ENCODE data around the gene GRM8.
"Not testable (repeated sequence)": the region's sequence is repeated elsewhere in the genome, so short reads cannot be mapped to it uniquely, and the experiment has no call there.

GRM8 gene

GRCh38 chr7:126690848-126691751, 561.6 kb downstream of the GRM8 start:
- H3K9me3 ChIP-seq (ENCODE audit: control insufficient read depth, low read length) = no peaks in the 10 kb centered on the region
- H3K27me3 ChIP-seq (ENCODE audit: control insufficient read depth, insufficient read depth, low read length, poor library complexity, severe bottlenecking) = no peaks in the 10 kb centered on the region
- 93 to 95% methylated on average over 11 of the region's 11 CpGs for WGBS, 2 experiments
- H3K36me3 ChIP-seq (ENCODE audit: control insufficient read depth, insufficient read depth, low read length) = no peaks in the 10 kb centered on the region
- no peak overlapping the region for H3K27ac ChIP-seq (ENCODE audit: insufficient read depth, low read depth, low read length, poor library complexity, severe bottlenecking)
- no peak overlapping the region for H3K4me3 ChIP-seq (ENCODE audit: insufficient read depth, low read depth, low read length)
- no peaks in the 10 kb centered on the region for H3K4me1 ChIP-seq (ENCODE audit: control insufficient read depth, insufficient read depth, low read length)

DNA sequence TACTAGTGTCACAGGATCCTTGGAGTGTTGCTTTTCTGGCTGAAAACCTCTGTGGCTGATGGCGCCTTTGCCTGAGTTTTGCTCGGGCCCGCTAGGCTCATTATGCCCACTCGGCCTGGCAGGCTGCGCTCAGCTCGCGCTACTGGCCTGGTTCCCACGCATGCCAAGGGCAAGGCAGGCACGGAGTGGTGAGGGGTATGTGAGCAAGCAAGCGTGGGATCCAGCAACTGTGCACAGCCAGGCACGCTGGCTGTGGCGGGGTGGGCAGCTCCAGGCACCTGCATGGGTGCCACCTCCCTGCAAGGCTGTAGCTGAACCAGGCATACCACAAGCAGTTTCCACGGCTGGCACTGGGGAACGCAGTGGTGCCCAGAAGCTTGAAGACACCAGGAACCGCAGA, 562.6 kb downstream of the GRM8 start:
- H3K27ac ChIP-seq (ENCODE audit: insufficient read depth, low read depth, low read length, poor library complexity, severe bottlenecking) = no peak overlapping the region
- H3K4me1 ChIP-seq (ENCODE audit: control insufficient read depth, insufficient read depth, low read length) = no peaks in the 10 kb centered on the region
- H3K36me3 ChIP-seq (ENCODE audit: control insufficient read depth, insufficient read depth, low read length) = no peaks in the 10 kb centered on the region
- H3K27me3 ChIP-seq (ENCODE audit: control insufficient read depth, insufficient read depth, low read length, poor library complexity, severe bottlenecking) = no peaks in the 10 kb centered on the region
- no peaks in the 10 kb centered on the region for H3K9me3 ChIP-seq (ENCODE audit: control insufficient read depth, low read length)
- WGBS, 2 experiments = 96% methylated on average over 15 of the region's 15 CpGs
- no peak overlapping the region for H3K4me3 ChIP-seq (ENCODE audit: insufficient read depth, low read depth, low read length)

DNA sequence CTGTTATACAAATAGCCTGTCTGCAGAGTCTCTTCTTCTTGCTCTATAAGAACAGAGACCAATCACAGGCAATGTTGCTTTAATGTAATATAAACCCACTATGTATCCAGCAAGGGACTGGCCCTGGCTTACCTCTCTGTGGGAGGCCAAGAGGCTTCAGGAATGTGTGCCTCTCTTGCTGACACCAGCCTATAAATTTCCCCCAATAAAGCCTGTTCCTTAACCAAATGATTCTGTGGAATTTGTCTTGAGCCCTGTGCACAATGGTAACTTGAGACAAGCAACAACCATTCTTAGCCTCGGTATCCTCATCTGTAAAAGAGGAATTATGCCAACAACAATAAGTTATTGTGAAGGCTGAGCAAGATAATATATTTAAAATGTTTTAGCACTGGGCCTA, 563.7 kb downstream of the GRM8 start:
- Histone ChIP-seq H3K36me3 (ENCODE audit: control insufficient read depth, insufficient read depth, low read length) (no peaks in the 10 kb centered on the region), H3K9me3 (ENCODE audit: control insufficient read depth, low read length) (no peaks in the 10 kb centered on the region), H3K4me3 (ENCODE audit: insufficient read depth, low read depth, low read length) (no peak overlapping the region), H3K27ac (ENCODE audit: insufficient read depth, low read depth, low read length, poor library complexity, severe bottlenecking) (no peak overlapping the region), H3K4me1 (ENCODE audit: control insufficient read depth, insufficient read depth, low read length) (no peaks in the 10 kb centered on the region), H3K27me3 (ENCODE audit: control insufficient read depth, insufficient read depth, low read length, poor library complexity, severe bottlenecking) (no peaks in the 10 kb centered on the region)
- 69% methylated on average over 1 of the region's 1 CpG; no CpG with 5 or more reads in 1 of the 2 experiments for WGBS, 2 experiments

DNA sequence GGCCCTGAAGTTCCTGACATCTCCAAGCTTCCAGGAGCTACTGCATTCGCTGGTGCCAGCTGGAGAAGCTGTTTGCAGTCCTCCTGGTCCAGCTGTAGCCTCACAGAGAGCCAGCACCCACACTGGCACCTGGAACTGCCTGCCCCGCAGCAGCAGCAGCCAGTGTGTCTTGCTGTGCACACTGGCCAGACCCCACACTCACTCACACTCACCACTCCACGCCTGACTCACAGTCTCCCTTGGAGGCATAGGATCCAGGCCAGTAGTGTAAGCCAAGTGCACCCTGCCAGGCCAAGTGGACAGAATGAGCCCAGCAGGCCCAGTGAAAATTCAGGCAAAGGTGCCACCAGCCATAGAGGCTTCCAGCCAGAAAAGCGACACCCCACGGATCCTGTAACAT, 566.3 kb downstream of the GRM8 start:
- no peaks in the 10 kb centered on the region for H3K4me1 ChIP-seq (ENCODE audit: control insufficient read depth, insufficient read depth, low read length)
- no peaks in the 10 kb centered on the region for H3K9me3 ChIP-seq (ENCODE audit: control insufficient read depth, low read length)
- no peaks in the 10 kb centered on the region for H3K36me3 ChIP-seq (ENCODE audit: control insufficient read depth, insufficient read depth, low read length)
- no peak overlapping the region for H3K4me3 ChIP-seq (ENCODE audit: insufficient read depth, low read depth, low read length)
- H3K27ac ChIP-seq (ENCODE audit: insufficient read depth, low read depth, low read length, poor library complexity, severe bottlenecking) = no peak overlapping the region
- no peaks in the 10 kb centered on the region for H3K27me3 ChIP-seq (ENCODE audit: control insufficient read depth, insufficient read depth, low read length, poor library complexity, severe bottlenecking)
- WGBS, 2 experiments = 89 to 91% methylated on average over 5 of the region's 5 CpGs

GRCh38 chr7:126685596-126685995, 567.1 kb downstream of the GRM8 start:
- 94 to 96% methylated on average over 10 of the region's 10 CpGs for WGBS, 2 experiments
- Histone ChIP-seq H3K36me3 (ENCODE audit: control insufficient read depth, insufficient read depth, low read length) (no peaks in the 10 kb centered on the region), H3K27me3 (ENCODE audit: control insufficient read depth, insufficient read depth, low read length, poor library complexity, severe bottlenecking) (no peaks in the 10 kb centered on the region), H3K27ac (ENCODE audit: insufficient read depth, low read depth, low read length, poor library complexity, severe bottlenecking) (no peak overlapping the region), H3K9me3 (ENCODE audit: control insufficient read depth, low read length) (no peaks in the 10 kb centered on the region), H3K4me3 (ENCODE audit: insufficient read depth, low read depth, low read length) (no peak overlapping the region), H3K4me1 (ENCODE audit: control insufficient read depth, insufficient read depth, low read length) (no peaks in the 10 kb centered on the region)

DNA sequence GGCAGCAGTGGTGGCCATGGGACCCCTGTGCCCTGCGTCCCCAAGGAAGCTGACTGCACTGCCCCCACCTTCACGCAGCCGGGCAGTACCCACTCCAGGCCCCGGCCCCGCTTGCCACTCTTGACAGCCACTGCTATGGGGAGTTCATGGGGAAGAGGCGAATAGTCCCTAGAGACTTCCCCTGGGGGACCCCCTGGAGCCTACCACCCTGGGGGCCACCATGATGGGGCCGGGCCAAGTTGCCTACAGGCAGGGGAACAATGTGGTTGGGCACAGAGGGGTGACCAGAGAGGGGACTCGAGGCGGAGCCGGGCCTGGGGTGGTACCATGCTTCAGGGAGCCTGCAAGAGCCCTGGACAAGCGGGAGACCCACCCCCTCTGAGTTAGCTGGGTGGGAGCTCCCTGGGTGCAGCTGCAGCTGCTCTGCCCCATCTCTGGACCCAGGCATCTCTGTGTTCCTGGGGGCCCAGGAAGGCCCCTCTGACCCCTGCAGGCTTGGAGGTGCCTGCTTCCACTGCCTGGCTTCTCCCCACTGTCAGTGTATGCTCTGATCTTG, 567.6 kb downstream of the GRM8 start:
- Histone ChIP-seq H3K4me1 (ENCODE audit: control insufficient read depth, insufficient read depth, low read length) (no peaks in the 10 kb centered on the region), H3K36me3 (ENCODE audit: control insufficient read depth, insufficient read depth, low read length) (no peaks in the 10 kb centered on the region), H3K9me3 (ENCODE audit: control insufficient read depth, low read length) (no peaks in the 10 kb centered on the region), H3K27me3 (ENCODE audit: control insufficient read depth, insufficient read depth, low read length, poor library complexity, severe bottlenecking) (no peaks in the 10 kb centered on the region), H3K27ac (ENCODE audit: insufficient read depth, low read depth, low read length, poor library complexity, severe bottlenecking) (no peak overlapping the region), H3K4me3 (ENCODE audit: insufficient read depth, low read depth, low read length) (no peak overlapping the region)
- 94 to 95% methylated on average over 11 of the region's 11 CpGs for WGBS, 2 experiments

DNA sequence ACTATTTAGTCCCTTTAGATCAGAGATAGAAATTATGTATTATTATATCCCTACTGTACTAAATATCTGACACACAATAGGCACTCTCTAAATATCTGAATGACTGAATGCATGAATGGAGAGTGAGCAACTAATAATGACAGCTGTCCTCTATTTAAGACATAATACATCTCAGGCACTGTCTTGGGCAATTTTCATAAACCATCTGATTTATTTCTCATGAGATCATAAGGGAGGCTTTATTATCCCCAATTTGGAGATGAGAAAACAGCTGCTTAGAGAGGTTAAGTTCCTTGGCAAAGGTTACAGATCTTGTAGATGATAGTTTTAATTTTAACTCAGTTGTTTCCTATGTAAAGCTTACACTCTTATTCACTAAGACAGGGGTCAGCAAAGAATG, 570.6 kb downstream of the GRM8 start:
- no peaks in the 10 kb centered on the region for H3K4me1 ChIP-seq (ENCODE audit: control insufficient read depth, insufficient read depth, low read length)
- H3K4me3 ChIP-seq (ENCODE audit: insufficient read depth, low read depth, low read length) = no peak overlapping the region
- no peaks in the 10 kb centered on the region for H3K27me3 ChIP-seq (ENCODE audit: control insufficient read depth, insufficient read depth, low read length, poor library complexity, severe bottlenecking)
- H3K27ac ChIP-seq (ENCODE audit: insufficient read depth, low read depth, low read length, poor library complexity, severe bottlenecking) = no peak overlapping the region
- no peaks in the 10 kb centered on the region for H3K9me3 ChIP-seq (ENCODE audit: control insufficient read depth, low read length)
- H3K36me3 ChIP-seq (ENCODE audit: control insufficient read depth, insufficient read depth, low read length) = no peaks in the 10 kb centered on the region

GRCh38 chr7:126668762-126669161, 584.0 kb downstream of the GRM8 start:
- H3K4me1 ChIP-seq (ENCODE audit: control insufficient read depth, insufficient read depth, low read length); H3K27me3 ChIP-seq (ENCODE audit: control insufficient read depth, insufficient read depth, low read length, poor library complexity, severe bottlenecking); H3K36me3 ChIP-seq (ENCODE audit: control insufficient read depth, insufficient read depth, low read length); H3K4me3 ChIP-seq (ENCODE audit: insufficient read depth, low read depth, low read length); H3K27ac ChIP-seq (ENCODE audit: insufficient read depth, low read depth, low read length, poor library complexity, severe bottlenecking); H3K9me3 ChIP-seq (ENCODE audit: control insufficient read depth, low read length): not testable (repeated sequence)
- WGBS, 2 experiments = 82 to 86% methylated on average over 1 of the region's 1 CpG

GRCh38 chr7:126668367-126668752, 584.4 kb downstream of the GRM8 start:
- H3K4me3 ChIP-seq (ENCODE audit: insufficient read depth, low read depth, low read length) = no peak overlapping the region
- no peaks in the 10 kb centered on the region for H3K36me3 ChIP-seq (ENCODE audit: control insufficient read depth, insufficient read depth, low read length)
- H3K27ac ChIP-seq (ENCODE audit: insufficient read depth, low read depth, low read length, poor library complexity, severe bottlenecking) = no peak overlapping the region
- H3K27me3 ChIP-seq (ENCODE audit: control insufficient read depth, insufficient read depth, low read length, poor library complexity, severe bottlenecking) = no peaks in the 10 kb centered on the region
- no peaks in the 10 kb centered on the region for H3K4me1 ChIP-seq (ENCODE audit: control insufficient read depth, insufficient read depth, low read length)
- 94 to 97% methylated on average over 5 of the region's 5 CpGs for WGBS, 2 experiments
- H3K9me3 ChIP-seq (ENCODE audit: control insufficient read depth, low read length) = no peaks in the 10 kb centered on the region

- Histone ChIP-seq H3K9me3 (ENCODE audit: control insufficient read depth, low read length) (no peaks in the 10 kb centered on the region), H3K4me1 (ENCODE audit: control insufficient read depth, insufficient read depth, low read length) (no peaks in the 10 kb centered on the region), H3K36me3 (ENCODE audit: control insufficient read depth, insufficient read depth, low read length) (no peaks in the 10 kb centered on the region), H3K27ac (ENCODE audit: insufficient read depth, low read depth, low read length, poor library complexity, severe bottlenecking) (no peak overlapping the region), H3K27me3 (ENCODE audit: control insufficient read depth, insufficient read depth, low read length, poor library complexity, severe bottlenecking) (no peaks in the 10 kb centered on the region), H3K4me3 (ENCODE audit: insufficient read depth, low read depth, low read length) (no peak overlapping the region)
- 93 to 95% methylated on average over 14 of the region's 14 CpGs for WGBS, 2 experiments
Measured at GRCh38 chr7:126667742-126668366, 584.9 kb downstream of the GRM8 start.
